K562 (cell line): ENCODE data around the gene SST. TPM values are rescaled to one million over a fixed set of nuclear protein-coding genes. Genes with fewer than 3 reads are reported as not detected.

Source experiments
- ATAC-seq: fragments of 200-7000 bp; cut with Tn5 transposase; 3 replicates; pipeline ENCODE4 v1.9.1; 2020; ENCODE audit warnings: moderate library complexity
- BruUV-seq: library from RNA; stranded (reverse); fragments of 400-500 nt; replicated peaks from 2 replicates; lab custom pipeline; 2021; lab: Mats Ljungman, UMichigan
- CTCF ChIA-PET: fragments of 300-600 bp; formaldehyde crosslinking; extraction: SDS; loops from one replicate; lab custom pipeline; 2021; ENCODE audit warnings: low intra/inter-chr PET ratio; lab: Yijun Ruan, JAX
- POLR2A ChIA-PET: fragments of 300-600, 350-650 bp; sonication (Branson Sonifier 250); formaldehyde crosslinking; extraction: SDS; loops from one replicate; lab custom pipeline; 2021; ENCODE audit warnings: antibody characterized with exemption, inconsistent platforms; lab: Yijun Ruan, JAX
- DNase-seq, 4 experiments: peaks; one replicate each; pipeline versions ENCODE4 v3.0.0 to v3.0.0-alpha.2; 2011 to 2018; ENCODE audit warnings: low spot score in 3 of 4, mixed read lengths in 3 of 4; ENCODE audit errors: extremely low read depth in 1 of 4
- FAIRE-seq: peaks from 2 replicates; lab custom pipeline; 2011; peaks lifted over from hg19 to GRCh38; lab: Jason Lieb, UNC
- H2AFZ ChIP-seq: 2 replicates; pipeline ENCODE4 v1.6.0; 2011; ENCODE audit warnings: low read depth, low read length, control low read depth, inconsistent platforms
- H3K27ac ChIP-seq: fragments of 200-600 bp; 3 replicates; pipeline ENCODE4 v1.8.0; 2011; ENCODE audit warnings: low read depth, mild to moderate bottlenecking, control low read depth, inconsistent platforms, low read length, moderate library complexity, mixed read lengths; ENCODE audit errors: extremely low read depth
- H3K27me3 ChIP-seq, 2 experiments: fragments of 300-600 bp in 1 of 2; 2 replicates in 1 of 2; 3 replicates in 1 of 2; pipeline versions ENCODE4 v1.6.0 to v1.8.0; 2011; ENCODE audit warnings: inconsistent platforms in 2 of 2, low read length in 2 of 2, mild to moderate bottlenecking in 1 of 2, mixed read lengths in 1 of 2, moderate library complexity in 1 of 2; ENCODE audit not compliant: control insufficient read depth in 2 of 2, insufficient read depth in 2 of 2
- H3K36me3 ChIP-seq: fragments of 300-600 bp; 3 replicates; pipeline ENCODE4 v1.8.0; 2011; ENCODE audit warnings: mild to moderate bottlenecking, low read length, inconsistent platforms; ENCODE audit not compliant: control insufficient read depth, insufficient read depth
- H3K4me1 ChIP-seq, 2 experiments: fragments of 200-600 bp in 1 of 2; replicated peaks in 1 of 2; 2 replicates in 1 of 2; 3 replicates in 1 of 2; pipeline versions ENCODE4 v1.5.1 to v1.8.0; 2011; ENCODE audit warnings: inconsistent platforms in 2 of 2, low read length in 2 of 2, mild to moderate bottlenecking in 1 of 2, mixed read lengths in 1 of 2, moderate library complexity in 1 of 2; ENCODE audit not compliant: control insufficient read depth in 2 of 2, insufficient read depth in 2 of 2
- H3K4me2 ChIP-seq: 2 replicates; pipeline ENCODE4 v1.6.1; 2011; ENCODE audit warnings: low read length, control low read depth, inconsistent platforms, mixed read lengths; ENCODE audit not compliant: insufficient read depth
- H3K4me3 ChIP-seq: fragments of 200-600 bp; sonication (generic), shearing (Covaris generic); 2 replicates; pipeline ENCODE4 v1.5.1; 2016; ENCODE audit warnings: control low read depth, inconsistent platforms
- H3K79me2 ChIP-seq: fragments of 200-600 bp; 3 replicates; pipeline ENCODE4 v1.8.0; 2011; ENCODE audit warnings: low read length, inconsistent platforms; ENCODE audit not compliant: control insufficient read depth, insufficient read depth
- H3K9ac ChIP-seq, 2 experiments: 2 replicates each; pipeline versions ENCODE4 v1.6.0 to v1.6.1; 2011; ENCODE audit warnings: low read depth in 2 of 2, low read length in 2 of 2, control low read depth in 1 of 2, inconsistent platforms in 1 of 2, mild to moderate bottlenecking in 1 of 2, mixed read lengths in 1 of 2; ENCODE audit not compliant: insufficient read depth in 1 of 2
- H3K9me1 ChIP-seq: one replicate; pipeline ENCODE4 v1.6.0; 2011; ENCODE audit warnings: inconsistent platforms, mild to moderate bottlenecking, low read length, moderate library complexity; ENCODE audit not compliant: control insufficient read depth, insufficient read depth
- H3K9me3 ChIP-seq: replicated peaks from 2 replicates; pipeline ENCODE4 v1.5.1; 2011; ENCODE audit warnings: low read depth, low read length, inconsistent platforms; ENCODE audit not compliant: control insufficient read depth, insufficient read depth
- H4K20me1 ChIP-seq: replicated peaks from 2 replicates; pipeline ENCODE4 v1.6.1; 2011; ENCODE audit warnings: low read length, inconsistent platforms, mixed read lengths; ENCODE audit not compliant: control insufficient read depth, insufficient read depth
- ARID3B ChIP-seq: fragments of 250-450 bp; sonication (Bioruptor Pico); IDR thresholded peaks from 2 replicates; pipeline ENCODE4 v1.4.0; 2020; ENCODE audit warnings: borderline replicate concordance
- CEBPZ ChIP-seq: fragments of 150-350 bp; IDR thresholded peaks from 2 replicates; pipeline ENCODE4 v1.6.1; 2014; ENCODE audit warnings: low read depth, mild to moderate bottlenecking, low read length, borderline replicate concordance
- ELF2 ChIP-seq: fragments of 250-450 bp; sonication (Bioruptor Pico); IDR thresholded peaks from 2 replicates; pipeline ENCODE4 v1.5.0; 2021; ENCODE audit warnings: mild to moderate bottlenecking
- ERF ChIP-seq: fragments of 450-650 bp; formaldehyde crosslinking; IDR thresholded peaks from 2 replicates; pipeline ENCODE4 v1.4.0; 2020; ENCODE audit warnings: mild to moderate bottlenecking, mixed read lengths
- HMG20A ChIP-seq: fragments of 450-650 bp; formaldehyde crosslinking; conservative IDR thresholded peaks from 2 replicates; pipeline ENCODE4 v1.4.0; 2020; ENCODE audit warnings: mild to moderate bottlenecking, mixed read lengths
- KDM2B ChIP-seq: fragments of 250-450 bp; sonication (Bioruptor Pico); IDR thresholded peaks from 2 replicates; pipeline ENCODE4 v1.8.0; 2021; ENCODE audit warnings: mild to moderate bottlenecking, moderate library complexity
- MAFG ChIP-seq: fragments of 450-650 bp; conservative IDR thresholded peaks from 2 replicates; pipeline ENCODE4 v1.6.1; 2016; ENCODE audit warnings: missing genetic modification characterization, missing compliant biosample characterization
- PBX2 ChIP-seq, 2 experiments: IDR thresholded peaks in 1 of 2; conservative IDR thresholded peaks in 1 of 2; 2 replicates each; pipeline ENCODE4 v1.6.1; 2016; ENCODE audit warnings: low read depth in 2 of 2, mild to moderate bottlenecking in 1 of 2, missing compliant biosample characterization in 1 of 2, missing genetic modification characterization in 1 of 2, moderate library complexity in 1 of 2
- SOX6 ChIP-seq: fragments of 450-650 bp; IDR thresholded peaks from 2 replicates; pipeline ENCODE4 v1.6.1; 2014; ENCODE audit warnings: mild to moderate bottlenecking
- TOE1 ChIP-seq, 2 experiments: fragments of 450-650 bp in 1 of 2; sonication (generic) in 1 of 2; formaldehyde crosslinking in 1 of 2; IDR thresholded peaks; 2 replicates each; pipeline versions ENCODE4 v1.7.1 to v1.8.0; 2016 to 2022; ENCODE audit warnings: borderline replicate concordance in 2 of 2, mild to moderate bottlenecking in 2 of 2, antibody characterized with exemption in 1 of 2, inconsistent platforms in 1 of 2, low read depth in 1 of 2, missing genetic modification reagents in 1 of 2, moderate library complexity in 1 of 2
- ZC3H4 ChIP-seq: sonication (generic); formaldehyde crosslinking; IDR thresholded peaks from 2 replicates; pipeline ENCODE4 v1.9.0; 2021; ENCODE audit warnings: missing genetic modification reagents, borderline replicate concordance
- ZNF133 ChIP-seq: fragments of 250-450 bp; sonication (Bioruptor Pico); IDR thresholded peaks from 2 replicates; pipeline ENCODE4 v1.4.0; 2020; ENCODE audit warnings: mild to moderate bottlenecking
- ZNF174 ChIP-seq: fragments of 250-450 bp; sonication (Bioruptor Pico); IDR thresholded peaks from 2 replicates; pipeline ENCODE4 v1.4.0; 2020; ENCODE audit warnings: mild to moderate bottlenecking
- ZNF184 ChIP-seq: sonication (generic); formaldehyde crosslinking; IDR thresholded peaks from 2 replicates; pipeline ENCODE4 v1.5.0; 2020; ENCODE audit warnings: missing genetic modification reagents
- ZNF695 ChIP-seq: fragments of 450-650 bp; formaldehyde crosslinking; IDR thresholded peaks from 2 replicates; pipeline ENCODE4 v1.4.0; 2020; ENCODE audit warnings: mild to moderate bottlenecking, moderate library complexity
- WGBS: fragments of 100-300 bp; shearing (Covaris generic); methylation state at CpG from one replicate; pipeline ENCODE4 v1.1.6; 2016; ENCODE audit warnings: low coverage, mixed read lengths; ENCODE audit not compliant: insufficient coverage; ENCODE audit errors: missing lambda C conversion rate; 5-methylcytosine and 5-hydroxymethylcytosine counted together
- in situ Hi-C: fragments of 300-500 bp; cut with MboI; formaldehyde crosslinking; loops from 4 replicates; pipeline ENCODE4 v1.15.0; 2018; ENCODE audit warnings: inconsistent platforms, mixed read lengths
- intact Hi-C: fragments of 100-400 bp; cut with micrococcal nuclease; formaldehyde crosslinking; loops from 2 replicates; pipeline ENCODE4 v1.14.2; 2022
- polyA plus RNA-seq, 8 experiments: library from polyadenylated mRNA; depleted of rRNA in 4 of 8; stranded (reverse) in 5 of 8; unstranded in 3 of 8; fragments of >200 nt; fragmentation: Nextera tagmentation in 2 of 8; fragmentation: Illumina TruSeq in 1 of 8; extraction: Ambion mirVana in 2 of 8; extraction: Trizol in 1 of 8; gene quantifications; 2 replicates each; pipeline versions ENCODE4 v1.2.1 to v1.2.3, GENCODE V29; 2011 to 2014; ENCODE audit warnings: inconsistent platforms in 1 of 8, missing spikeins in 1 of 8
- total RNA-seq, 7 experiments: library from RNA; depleted of rRNA in 6 of 7; stranded (reverse); fragments of >200 nt in 6 of 7; fragmentation: Illumina TruSeq in 2 of 7; extraction: Trizol in 2 of 7; gene quantifications; 2 replicates each; pipeline versions ENCODE4 v1.2.1 to v1.2.3, GENCODE V29; 2011 to 2021; ENCODE audit warnings: low replicate concordance in 1 of 7

The SST gene
- total and polyA plus RNA-seq, 9 of the 15 experiments (the other 6 are each of a cell fraction or from before 2014, with no cell fraction given) = not detected

GRCh38 chr3:187624588-187624987 is 45.6 kb downstream of the SST start:
- no TSS peak for BruUV-seq
- Histone ChIP-seq H3K27ac (no peak overlapping the region), H3K9me1 (no peaks in the 10 kb centered on the region), H3K9me3 (no peaks in the 10 kb centered on the region), H2AFZ (no peak overlapping the region), H3K36me3 (no peaks in the 10 kb centered on the region), H3K4me1 (no peaks in the 10 kb centered on the region), H3K4me3 (no peak overlapping the region), H3K79me2 (no peaks in the 10 kb centered on the region), H3K9ac (no peak overlapping the region), H3K27me3 (no peaks in the 10 kb centered on the region; a peak in 2 of 5 replicates), H3K4me2 (no peak overlapping the region), H4K20me1 (no peaks in the 10 kb centered on the region)
- no peak for FAIRE-seq
- 1% methylated on average over 4 of the region's 4 CpGs for WGBS
- ATAC-seq = no peak
- ChIA-PET POLR2A (no interaction called here), CTCF (interaction anchor here (0.6 kb wide), 1 partner anchor 53 kb away, joined by 3 read pairs; no protein-coding TSS in a partner anchor)
- in situ Hi-C loops (no loop called here), intact Hi-C loops (no loop called here)
- no peak for DNase-seq
- TF ChIP-seq HMG20A (CRISPR knock-in tag) (no peak), ELF2 (CRISPR knock-in tag) (no peak), SOX6 (no peak), ZNF133 (CRISPR knock-in tag) (no peak), MAFG (tag) (no peak), PBX2 (CRISPR knock-in tag; IDR thresholded peaks at IDR 0.05; ENCODE audit: low read depth) (no peak), PBX2 (tag; conservative IDR thresholded peaks at IDR 0.05; ENCODE audit: low read depth) (no peak), ZNF174 (CRISPR knock-in tag) (no peak), ZC3H4 (no peak), TOE1 (IDR thresholded peaks at IDR 0.05; ENCODE audit: borderline replicate concordance) (no peak), TOE1 (CRISPR knock-in tag; IDR thresholded peaks at IDR 0.05; ENCODE audit: borderline replicate concordance, low read depth) (no peak), CEBPZ (no peak), ZNF184 (CRISPR knock-in tag) (no peak), ARID3B (CRISPR knock-in tag) (no peak), ERF (CRISPR knock-in tag) (no peak), ZNF695 (CRISPR knock-in tag) (no peak), KDM2B (CRISPR knock-in tag) (no peak)
